Mammary epithelial cell (primary cell): ENCODE results near the gene DYNLT4.

ENCODE experiments used
- EZH2 ChIP-seq: IDR thresholded peaks from 2 replicates; pipeline ENCODE4 v1.6.1; 2012; ENCODE audit warnings: low read length, inconsistent platforms, borderline replicate concordance
- TF ChIP-seq, protein P1 (sequence below), 2 donors: IDR thresholded peaks in 1 of 2; conservative IDR thresholded peaks in 1 of 2; 2 replicates each; pipeline ENCODE4 v1.5.1; 2011 to 2012; ENCODE audit warnings: inconsistent platforms in 2 of 2, low read length in 2 of 2, mild to moderate bottlenecking in 2 of 2, control low read depth in 1 of 2, low read depth in 1 of 2; ENCODE audit not compliant: insufficient read depth in 1 of 2; ENCODE audit errors: extremely low read depth in 1 of 2

DNA sequence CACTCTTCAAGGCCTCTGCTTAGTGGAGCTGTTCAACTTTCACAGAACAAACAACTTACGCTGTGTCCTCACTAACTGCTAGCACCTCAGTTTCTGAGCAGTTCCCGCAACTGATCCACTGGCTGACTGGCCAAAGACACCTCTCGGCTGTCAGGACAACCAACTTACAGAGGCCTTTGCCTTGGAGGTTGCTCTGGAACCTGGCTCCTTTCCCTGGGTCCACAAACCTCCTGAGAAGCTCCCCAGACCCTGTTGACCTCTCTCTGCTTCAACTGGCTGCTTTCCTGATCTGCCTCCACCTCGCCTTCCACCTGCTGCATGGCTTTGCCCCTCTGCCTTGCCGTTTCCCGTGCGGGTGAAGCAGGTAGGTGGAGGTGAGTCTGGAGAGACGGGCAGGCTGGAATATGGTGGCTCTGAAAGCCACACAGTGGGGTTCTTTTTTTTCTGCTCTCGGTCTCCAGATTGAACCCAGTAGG is 14.1 kb upstream of the DYNLT4 start:
- TF ChIP-seq, protein P1, sequence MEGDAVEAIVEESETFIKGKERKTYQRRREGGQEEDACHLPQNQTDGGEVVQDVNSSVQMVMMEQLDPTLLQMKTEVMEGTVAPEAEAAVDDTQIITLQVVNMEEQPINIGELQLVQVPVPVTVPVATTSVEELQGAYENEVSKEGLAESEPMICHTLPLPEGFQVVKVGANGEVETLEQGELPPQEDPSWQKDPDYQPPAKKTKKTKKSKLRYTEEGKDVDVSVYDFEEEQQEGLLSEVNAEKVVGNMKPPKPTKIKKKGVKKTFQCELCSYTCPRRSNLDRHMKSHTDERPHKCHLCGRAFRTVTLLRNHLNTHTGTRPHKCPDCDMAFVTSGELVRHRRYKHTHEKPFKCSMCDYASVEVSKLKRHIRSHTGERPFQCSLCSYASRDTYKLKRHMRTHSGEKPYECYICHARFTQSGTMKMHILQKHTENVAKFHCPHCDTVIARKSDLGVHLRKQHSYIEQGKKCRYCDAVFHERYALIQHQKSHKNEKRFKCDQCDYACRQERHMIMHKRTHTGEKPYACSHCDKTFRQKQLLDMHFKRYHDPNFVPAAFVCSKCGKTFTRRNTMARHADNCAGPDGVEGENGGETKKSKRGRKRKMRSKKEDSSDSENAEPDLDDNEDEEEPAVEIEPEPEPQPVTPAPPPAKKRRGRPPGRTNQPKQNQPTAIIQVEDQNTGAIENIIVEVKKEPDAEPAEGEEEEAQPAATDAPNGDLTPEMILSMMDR (conservative IDR thresholded peaks at IDR 0.05 in 1 of 2, IDR thresholded peaks at IDR 0.05 in 1 of 2; ENCODE audit: extremely low read depth in 1 of 2, insufficient read depth in 1 of 2, low read depth in 1 of 2, low read length in 2 of 2): no peak
- TF ChIP-seq EZH2: no peak
